CD4-positive, alpha-beta T cell treated with Interleukin-12 subunit alpha and Interleukin-12 subunit beta, for 1 hour (primary cell): ENCODE data around the gene CCDC92B.
A peak's percentile ranks its signal among the peaks of the same experiment; 100 is the strongest.
"Not testable (repeated sequence)": the region's sequence is repeated elsewhere in the genome, so short reads cannot be mapped to it uniquely, and the experiment has no call there.

Source experiments
- DNase-seq: peaks from one replicate; pipeline ENCODE4 v3.0.0-alpha.2; 2020

Gene CCDC92B

GRCh38 chr17:2701996-2702741 lies 47.3 kb downstream of the CCDC92B start:
- no peak for DNase-seq

- DNase-seq: no peak
Measured at GRCh38 chr17:2701161-2701995, 48.1 kb downstream of the CCDC92B start.

- DNase-seq: no peak
Measured at GRCh38 chr17:2700491-2701141, 48.8 kb downstream of the CCDC92B start.

- DNase-seq: no peak
Measured at GRCh38 chr17:2700030-2700490, 49.4 kb downstream of the CCDC92B start.

- not testable (repeated sequence) for DNase-seq
Measured at GRCh38 chr17:2699216-2699805, 50.1 kb downstream of the CCDC92B start.

GRCh38 chr17:2697611-2698162 lies 51.8 kb downstream of the CCDC92B start:
- DNase-seq: no peak

- no peak for DNase-seq
Measured at GRCh38 chr17:2695961-2696760, 53.3 kb downstream of the CCDC92B start.

- no peak for DNase-seq
Measured at GRCh38 chr17:2695243-2695960, 54.0 kb downstream of the CCDC92B start.

- no peak for DNase-seq
Measured at GRCh38 chr17:2694381-2695242, 54.8 kb downstream of the CCDC92B start.

- no peak for DNase-seq
Measured at GRCh38 chr17:2693561-2694380, 55.7 kb downstream of the CCDC92B start.

GRCh38 chr17:2692781-2693135 lies 56.7 kb downstream of the CCDC92B start:
- no peak for DNase-seq

GRCh38 chr17:2691965-2692780 lies 57.3 kb downstream of the CCDC92B start:
- DNase-seq: no peak

- DNase-seq: no peak
Measured at GRCh38 chr17:2691069-2691871, 58.2 kb downstream of the CCDC92B start.

GRCh38 chr17:2690165-2691068 lies 59.0 kb downstream of the CCDC92B start:
- DNase-seq: no peak

GRCh38 chr17:2689411-2690164 lies 59.9 kb downstream of the CCDC92B start:
- DNase-seq: peak; percentile 61
